Skeletal muscle satellite cell (primary cell): ENCODE measurements around the gene CCDC194.

ENCODE experiments used
- H3K27me3 ChIP-seq: 2 replicates; pipeline ENCODE4 v1.7.0; 2013; ENCODE audit warnings: low read length; ENCODE audit not compliant: control insufficient read depth, insufficient read depth
- H3K36me3 ChIP-seq: 2 replicates; pipeline ENCODE4 v1.7.0; 2013; ENCODE audit warnings: mild to moderate bottlenecking, control low read depth, low read length; ENCODE audit not compliant: insufficient read depth
- H3K4me1 ChIP-seq: 2 replicates; pipeline ENCODE4 v1.7.0; 2013; ENCODE audit warnings: low read length; ENCODE audit not compliant: control insufficient read depth, insufficient read depth
- H3K4me2 ChIP-seq: 2 replicates; pipeline ENCODE4 v1.7.0; 2013; ENCODE audit warnings: mild to moderate bottlenecking, low read length
- H3K4me3 ChIP-seq: 2 replicates; pipeline ENCODE4 v1.7.0; 2013; ENCODE audit warnings: low read length
- H3K9ac ChIP-seq: 2 replicates; pipeline ENCODE4 v1.7.0; 2013; ENCODE audit warnings: mild to moderate bottlenecking, low read depth, low read length, moderate library complexity
- H3K9me3 ChIP-seq: replicated peaks from 2 replicates; pipeline ENCODE4 v1.7.0; 2013; ENCODE audit warnings: mild to moderate bottlenecking, control low read depth, low read length

CCDC194 gene

DNA sequence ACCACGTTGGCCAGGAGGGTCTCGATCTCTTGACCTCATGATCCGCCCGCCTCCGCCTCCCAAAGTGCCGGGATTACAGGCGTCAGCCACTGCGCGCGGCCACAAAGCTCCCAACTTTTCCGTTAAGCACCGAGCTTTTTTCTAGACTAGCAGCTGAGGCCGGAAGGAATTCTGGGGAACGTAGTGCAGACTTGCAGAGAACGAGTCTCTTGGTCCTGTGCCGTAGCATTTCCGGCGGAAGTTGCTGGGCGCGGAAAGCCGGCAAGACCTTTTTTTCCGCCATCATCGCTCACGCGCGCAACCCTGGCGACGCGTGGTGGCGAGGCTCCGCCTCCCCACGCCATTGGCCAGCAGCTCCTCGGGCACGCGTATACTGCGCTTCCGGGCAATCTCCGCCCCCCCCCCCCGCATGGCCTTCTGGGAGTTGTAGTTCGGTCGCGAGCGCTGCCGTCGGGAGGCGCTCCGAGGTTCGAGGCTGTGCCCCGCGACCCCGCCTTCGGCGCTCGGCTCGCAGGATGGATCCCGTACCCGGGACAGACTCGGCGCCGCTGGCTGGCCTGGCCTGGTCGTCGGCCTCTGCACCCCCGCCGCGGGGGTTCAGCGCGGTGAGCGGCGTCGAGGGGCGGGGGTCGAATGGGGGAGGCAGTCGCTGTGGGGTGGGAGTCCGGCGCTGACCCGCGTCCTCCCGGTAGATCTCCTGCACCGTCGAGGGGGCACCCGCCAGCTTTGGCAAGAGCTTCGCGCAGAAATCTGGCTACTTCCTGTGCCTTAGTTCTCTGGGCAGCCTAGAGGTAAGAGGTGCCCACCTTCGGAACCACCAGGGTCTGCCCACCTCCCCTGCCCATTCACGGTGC, 25.9 kb upstream of the CCDC194 start, which contains the start of gene MVB12A:
TSS of gene MVB12A (plus strand) at position 427 of the 854 bp plus-strand sequence. CDS start at position 516, 89 bp downstream.
- H3K27me3 ChIP-seq = peaks cover 6% of the 10 kb centered on the region
- peak within 1 kb of the TSS; percentile 98 for H3K4me3 ChIP-seq
- peak within 1 kb of the TSS; percentile 99 for H3K4me2 ChIP-seq
- peak within 1 kb of the TSS; percentile 71 for H3K9ac ChIP-seq
- no peaks in the 10 kb centered on the region for H3K9me3 ChIP-seq
- H3K36me3 ChIP-seq = peaks cover 5% of the 10 kb centered on the region
- peaks cover 11% of the 10 kb centered on the region for H3K4me1 ChIP-seq

DNA sequence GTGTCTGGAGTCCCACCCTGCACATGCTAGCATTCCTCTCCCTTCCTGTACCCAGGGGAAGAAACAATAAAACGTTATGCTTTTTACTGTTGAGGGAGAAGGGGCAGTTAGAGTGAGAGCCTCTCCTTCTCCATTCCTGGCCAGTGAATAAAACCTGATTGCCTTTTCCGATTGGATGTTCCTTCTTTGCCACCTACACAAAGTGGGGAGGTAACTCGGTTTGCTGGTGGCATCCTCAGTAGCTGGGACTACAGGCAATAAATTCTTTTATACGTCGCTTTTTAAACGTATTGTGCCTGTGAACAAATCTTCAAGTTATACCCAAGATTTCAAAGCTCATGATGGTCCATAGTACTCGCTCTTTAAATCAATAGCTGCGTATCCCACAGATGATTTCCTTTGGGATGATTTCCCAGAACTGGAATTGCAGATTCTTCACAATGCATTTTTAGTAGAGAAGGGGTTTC, 25.2 kb upstream of the CCDC194 start:
- peak overlapping the region; percentile 80 for H3K4me2 ChIP-seq
- H3K36me3 ChIP-seq = peaks cover 4% of the 10 kb centered on the region
- peaks cover 11% of the 10 kb centered on the region for H3K4me1 ChIP-seq
- H3K9me3 ChIP-seq = no peaks in the 10 kb centered on the region
- H3K9ac ChIP-seq = peak overlapping the region; percentile 67
- H3K4me3 ChIP-seq = peak overlapping the region; percentile 69
- peaks cover 8% of the 10 kb centered on the region for H3K27me3 ChIP-seq

DNA sequence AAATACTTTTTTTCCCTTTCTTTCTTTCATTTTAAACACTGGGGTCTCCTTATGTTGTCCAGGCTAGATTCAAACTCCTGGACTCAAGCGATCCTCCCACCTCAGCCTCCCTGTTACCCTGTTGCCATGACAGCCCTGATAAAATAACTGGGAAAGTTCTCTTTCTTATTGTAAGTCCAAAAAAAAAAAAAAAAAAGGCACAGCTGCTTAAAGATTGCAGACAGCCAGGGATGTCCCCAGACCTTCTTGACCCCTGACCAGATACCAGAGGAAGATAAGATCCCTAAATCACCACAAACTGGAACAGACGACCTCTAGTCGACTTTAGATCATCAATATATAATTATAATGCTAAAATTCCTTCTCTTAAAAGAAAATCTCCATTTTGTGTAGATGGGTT, 24.7 kb upstream of the CCDC194 start:
- Histone ChIP-seq H3K27me3 (peaks cover 11% of the 10 kb centered on the region), H3K4me3 (peak overlapping the region; percentile 69), H3K4me2 (peak overlapping the region; percentile 80), H3K9me3 (no peaks in the 10 kb centered on the region), H3K9ac (peak overlapping the region; percentile 67), H3K4me1 (peaks cover 11% of the 10 kb centered on the region), H3K36me3 (no peaks in the 10 kb centered on the region)

DNA sequence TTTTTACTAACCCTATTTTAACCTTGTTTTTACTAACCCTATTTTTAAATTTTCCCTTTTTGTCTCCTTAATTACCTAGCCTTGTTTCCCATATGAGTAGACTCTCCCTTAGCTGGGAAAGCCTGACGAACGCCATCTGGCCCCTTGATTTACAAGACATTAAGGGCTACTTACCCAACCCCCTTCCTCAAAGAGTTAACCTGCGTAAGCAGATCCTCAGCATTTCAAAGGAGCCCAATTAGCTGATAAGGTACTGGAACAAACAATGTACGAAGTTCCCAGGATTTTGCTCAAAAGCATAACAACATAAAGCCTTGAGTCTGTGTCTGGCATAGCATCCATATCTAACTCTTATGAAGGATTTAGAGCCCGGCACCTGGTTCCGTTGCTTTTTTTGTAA, 21.1 kb upstream of the CCDC194 start:
- Histone ChIP-seq H3K9ac (no peak overlapping the region), H3K4me3 (no peak overlapping the region), H3K9me3 (no peaks in the 10 kb centered on the region), H3K27me3 (peaks cover 28% of the 10 kb centered on the region), H3K4me1 (peaks cover 6% of the 10 kb centered on the region), H3K36me3 (no peaks in the 10 kb centered on the region), H3K4me2 (no peak overlapping the region)

DNA sequence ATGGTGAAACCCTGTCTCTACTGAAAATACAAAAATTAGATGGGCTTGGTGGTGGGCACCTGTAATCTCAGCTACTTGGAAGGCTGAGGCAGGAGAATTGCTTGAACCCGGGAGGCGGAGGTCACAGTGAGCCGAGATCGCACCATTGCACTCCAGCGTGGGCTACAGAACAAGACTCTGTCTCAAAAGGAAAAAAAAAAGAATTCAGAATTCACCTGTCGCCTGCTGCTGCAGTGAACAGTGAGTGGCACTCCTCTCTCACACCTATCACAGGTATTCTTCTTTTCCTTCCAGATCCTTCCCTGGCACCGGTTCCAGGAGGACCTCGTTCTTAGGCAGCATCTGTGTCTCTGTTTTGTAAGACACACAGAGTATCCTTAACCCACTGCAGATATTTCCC, 20.1 kb upstream of the CCDC194 start:
- peaks cover 3% of the 10 kb centered on the region for H3K4me1 ChIP-seq
- H3K4me2 ChIP-seq = no peak overlapping the region
- no peak overlapping the region for H3K4me3 ChIP-seq
- H3K9me3 ChIP-seq = no peaks in the 10 kb centered on the region
- peaks cover 28% of the 10 kb centered on the region for H3K27me3 ChIP-seq
- H3K36me3 ChIP-seq = no peaks in the 10 kb centered on the region
- H3K9ac ChIP-seq = no peak overlapping the region

DNA sequence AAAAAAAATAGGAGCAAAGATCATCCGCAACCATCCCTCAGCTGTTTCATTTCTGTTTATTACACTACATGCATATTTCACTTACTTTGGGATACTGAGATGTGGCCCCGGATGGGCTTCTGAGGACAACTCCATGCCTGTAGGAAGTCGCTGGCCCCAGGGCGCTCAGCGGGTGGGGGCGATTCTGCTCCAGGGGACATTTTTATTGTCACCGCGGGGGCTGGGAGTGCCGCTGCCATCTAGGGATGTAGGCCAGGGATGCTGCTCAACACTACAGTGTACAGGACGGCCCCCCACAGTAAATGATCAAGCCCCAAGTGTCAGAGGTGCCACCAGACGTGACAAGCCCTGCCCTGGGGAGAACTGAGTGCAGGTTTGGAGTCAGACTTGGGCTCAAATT, 17.8 kb upstream of the CCDC194 start:
- Histone ChIP-seq H3K36me3 (no peaks in the 10 kb centered on the region), H3K27me3 (peaks cover 28% of the 10 kb centered on the region), H3K4me2 (no peak overlapping the region), H3K4me1 (peaks cover under 1% of the 10 kb centered on the region), H3K4me3 (no peak overlapping the region), H3K9ac (no peak overlapping the region), H3K9me3 (no peaks in the 10 kb centered on the region)

DNA sequence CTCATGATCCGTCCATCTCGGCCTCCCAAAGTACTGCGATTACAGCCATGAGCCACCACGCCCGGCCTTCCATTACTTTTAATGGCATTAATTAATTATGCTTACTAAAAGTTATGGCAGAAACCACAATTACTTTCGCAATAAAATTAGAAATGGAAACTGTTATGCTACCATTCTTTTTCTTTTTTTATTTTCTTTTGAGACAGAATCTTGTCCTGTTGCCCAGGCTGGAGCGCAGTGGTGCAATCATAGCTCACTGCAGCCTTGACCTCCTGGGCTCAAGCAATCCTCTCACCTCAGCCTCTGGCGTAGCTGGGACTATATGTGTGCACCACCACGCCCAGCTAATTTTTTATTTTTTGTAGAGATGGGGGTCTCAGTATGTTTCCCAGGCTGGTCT, 16.0 kb upstream of the CCDC194 start:
- H3K4me2 ChIP-seq = no peak overlapping the region
- peaks cover 23% of the 10 kb centered on the region for H3K27me3 ChIP-seq
- H3K4me1 ChIP-seq = peaks cover 13% of the 10 kb centered on the region
- no peak overlapping the region for H3K9ac ChIP-seq
- no peaks in the 10 kb centered on the region for H3K9me3 ChIP-seq
- no peaks in the 10 kb centered on the region for H3K36me3 ChIP-seq
- no peak overlapping the region for H3K4me3 ChIP-seq

DNA sequence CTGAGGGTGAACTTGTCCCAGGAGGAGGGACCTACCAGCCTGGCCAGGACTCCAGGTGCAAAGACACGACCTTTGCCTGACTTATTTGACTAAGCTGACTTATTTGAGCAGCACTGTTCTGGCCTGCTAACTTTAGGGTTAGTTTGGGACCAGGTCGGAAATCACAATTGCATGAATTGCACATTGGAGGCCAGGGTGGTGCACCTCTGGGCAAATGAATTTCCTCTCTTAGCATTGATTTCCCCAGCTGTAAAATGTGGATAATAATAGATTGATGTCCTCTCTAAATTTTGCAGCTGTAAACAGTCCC, 12.8 kb upstream of the CCDC194 start:
- H3K9me3 ChIP-seq = no peaks in the 10 kb centered on the region
- no peaks in the 10 kb centered on the region for H3K36me3 ChIP-seq
- peaks cover 6% of the 10 kb centered on the region for H3K27me3 ChIP-seq
- H3K4me3 ChIP-seq = no peak overlapping the region
- peaks cover 13% of the 10 kb centered on the region for H3K4me1 ChIP-seq
- H3K4me2 ChIP-seq = no peak overlapping the region
- H3K9ac ChIP-seq = no peak overlapping the region

DNA sequence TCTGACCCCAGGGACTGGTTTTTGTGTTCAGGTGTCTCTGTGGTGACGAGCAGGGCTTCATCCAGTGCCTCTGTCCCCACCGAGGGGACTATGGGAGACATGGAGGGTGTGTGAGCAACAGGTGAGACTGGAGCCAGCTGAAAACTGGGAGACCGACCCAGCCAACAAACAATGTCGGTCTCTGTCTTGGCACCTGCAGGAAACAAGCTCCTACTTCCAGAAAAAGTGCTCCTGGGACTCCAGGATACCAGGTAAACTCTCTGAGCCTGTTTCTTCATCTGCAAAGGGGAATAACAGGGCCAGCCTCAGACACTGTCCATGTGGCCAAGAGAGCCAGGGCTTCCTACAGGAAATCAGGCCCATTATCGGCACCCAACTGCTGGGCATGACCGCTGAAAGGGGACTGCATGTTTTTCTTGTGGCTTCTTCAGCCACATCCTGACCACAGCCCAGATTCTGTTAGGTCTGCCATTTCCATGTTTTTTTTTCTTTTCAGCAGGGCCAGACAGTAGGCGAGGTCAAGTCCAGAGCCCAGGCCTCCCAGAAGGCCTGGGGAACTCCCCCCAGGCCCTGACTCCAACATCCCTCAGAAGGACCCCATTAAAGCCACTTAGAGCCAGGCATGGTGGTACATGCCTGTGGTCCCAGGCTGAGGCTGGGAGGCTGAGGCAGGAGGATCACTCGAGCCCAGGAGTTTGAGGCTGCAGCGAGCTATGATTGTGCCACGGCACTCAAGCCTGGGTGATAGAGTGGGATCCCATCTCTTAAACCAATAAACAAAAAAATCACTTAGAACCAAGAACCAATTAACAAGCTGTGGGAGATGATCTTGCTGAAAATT, 12.3 kb upstream of the CCDC194 start:
- Histone ChIP-seq H3K36me3 (no peaks in the 10 kb centered on the region), H3K9ac (no peak overlapping the region), H3K4me2 (peak overlapping the region; percentile 21), H3K4me3 (no peak overlapping the region), H3K4me1 (peaks cover 13% of the 10 kb centered on the region), H3K27me3 (peaks cover 4% of the 10 kb centered on the region), H3K9me3 (no peaks in the 10 kb centered on the region)

DNA sequence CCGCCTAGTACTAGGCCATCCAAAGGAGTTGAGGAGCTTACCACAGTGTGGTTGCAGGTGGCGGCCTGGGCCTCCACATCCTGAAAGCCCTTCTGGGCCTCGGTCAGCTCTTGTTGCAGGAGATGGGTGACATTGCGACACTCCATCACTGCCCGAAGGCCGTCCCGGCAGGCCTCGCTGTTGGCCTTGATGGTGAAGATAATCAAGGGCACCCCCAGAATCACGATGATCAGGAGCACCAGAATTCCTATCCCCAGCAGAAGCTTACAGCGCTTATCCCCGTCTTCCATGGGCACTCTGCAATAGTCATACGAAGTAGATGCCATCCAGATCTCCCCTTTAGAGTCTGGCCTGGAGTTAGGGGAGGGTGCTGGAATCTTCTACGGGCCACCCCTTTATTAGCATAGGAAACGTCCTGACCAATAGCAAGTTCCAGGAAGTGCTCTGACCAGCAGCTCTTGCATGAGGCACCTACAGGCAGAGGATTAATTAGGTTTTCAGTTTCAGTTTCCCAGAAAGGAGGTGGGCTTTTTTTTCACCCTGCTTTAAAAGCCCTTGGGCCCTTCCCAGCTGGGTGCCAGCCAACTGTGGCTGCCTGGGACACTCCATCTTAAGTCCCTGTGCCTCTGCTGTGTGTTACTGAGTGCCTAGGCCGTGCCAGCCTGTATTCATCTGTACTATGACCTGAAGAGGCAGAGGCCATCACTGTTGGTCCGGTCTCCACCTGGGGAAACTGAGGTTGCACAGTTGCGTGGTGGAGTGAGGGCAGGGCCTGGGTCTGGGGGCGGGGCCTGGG, 11.5 kb upstream of the CCDC194 start, which contains the start of gene BST2:
TSS of gene BST2 (minus strand) at position 381 of the 796 bp plus-strand sequence. CDS start at position 326, 55 bp downstream.
- H3K4me2 ChIP-seq = peak within 1 kb of the TSS; percentile 21
- no peak within 1 kb of the TSS for H3K4me3 ChIP-seq
- peaks cover 13% of the 10 kb centered on the region for H3K4me1 ChIP-seq

More for the DNA sequence above, 11.5 kb upstream of the CCDC194 start, which contains the start of gene BST2:
- H3K9me3 ChIP-seq = no peaks in the 10 kb centered on the region
- no peaks in the 10 kb centered on the region for H3K36me3 ChIP-seq
- H3K9ac ChIP-seq = no peak within 1 kb of the TSS
- peaks cover 4% of the 10 kb centered on the region for H3K27me3 ChIP-seq
